Gastrocnemius medialis (tissue), 4 donors: ENCODE results near the gene ENGASE.

ENCODE experiments used
- POLR2A ChIP-seq, 2 donors: fragments of 450-650 bp; IDR thresholded peaks; one replicate each; pipeline ENCODE4 v1.6.1; 2017; ENCODE audit warnings: antibody characterized with exemption in 2 of 2, mild to moderate bottlenecking in 2 of 2, moderate library complexity in 2 of 2
- TF ChIP-seq, protein P1 (sequence below), 5 experiments: fragments of 450-650 bp in 3 of 5; fragments of 200-600 bp in 2 of 5; sonication (generic) in 2 of 5; IDR thresholded peaks in 4 of 5; conservative IDR thresholded peaks in 1 of 5; 1 replicate in 4 of 5; 2 replicates in 1 of 5; pipeline ENCODE4 v1.5.1; 2016 to 2019; ENCODE audit warnings: antibody characterized with exemption in 5 of 5, mild to moderate bottlenecking in 3 of 5, moderate library complexity in 3 of 5

DNA sequence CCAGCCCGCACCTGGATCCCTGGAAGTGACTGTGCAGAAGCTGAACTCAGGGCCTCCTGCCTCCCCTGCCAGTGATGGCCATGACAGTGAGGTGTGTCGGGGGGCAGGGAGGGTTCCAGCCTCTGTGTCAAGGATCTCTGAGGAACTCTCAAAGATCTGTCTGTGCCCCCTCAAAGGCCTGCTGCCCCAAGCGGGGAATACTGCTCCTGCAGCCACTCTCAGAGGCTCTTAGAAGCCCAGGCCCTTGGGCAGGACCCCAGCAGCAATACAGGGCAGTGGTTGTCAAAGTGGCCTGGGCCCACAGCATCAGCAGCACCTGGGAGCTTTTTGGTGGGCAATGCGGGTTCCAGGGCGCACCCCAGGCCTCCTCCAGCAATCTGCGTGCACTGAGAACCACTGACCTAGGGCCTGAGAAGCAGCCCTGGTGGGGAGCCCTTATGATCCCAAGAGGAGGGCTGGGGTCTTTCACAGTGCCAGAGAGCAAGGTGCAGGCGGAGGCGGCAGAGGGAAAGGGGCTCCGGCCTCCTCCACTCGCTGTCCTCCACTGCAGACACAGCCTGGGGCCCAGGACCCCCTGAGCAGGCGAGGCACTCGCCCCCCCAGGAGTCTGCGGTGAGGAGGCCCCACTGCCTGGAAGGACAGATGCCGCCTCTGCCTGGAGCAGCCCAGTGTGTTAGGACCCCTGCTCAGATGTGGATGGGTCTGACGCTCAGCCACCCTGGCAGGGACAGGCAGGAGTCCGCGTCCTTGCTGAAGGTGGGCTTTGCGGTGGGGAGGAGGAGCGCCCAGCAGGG is 42.1 kb downstream of the ENGASE start:
- TF ChIP-seq, protein P1, sequence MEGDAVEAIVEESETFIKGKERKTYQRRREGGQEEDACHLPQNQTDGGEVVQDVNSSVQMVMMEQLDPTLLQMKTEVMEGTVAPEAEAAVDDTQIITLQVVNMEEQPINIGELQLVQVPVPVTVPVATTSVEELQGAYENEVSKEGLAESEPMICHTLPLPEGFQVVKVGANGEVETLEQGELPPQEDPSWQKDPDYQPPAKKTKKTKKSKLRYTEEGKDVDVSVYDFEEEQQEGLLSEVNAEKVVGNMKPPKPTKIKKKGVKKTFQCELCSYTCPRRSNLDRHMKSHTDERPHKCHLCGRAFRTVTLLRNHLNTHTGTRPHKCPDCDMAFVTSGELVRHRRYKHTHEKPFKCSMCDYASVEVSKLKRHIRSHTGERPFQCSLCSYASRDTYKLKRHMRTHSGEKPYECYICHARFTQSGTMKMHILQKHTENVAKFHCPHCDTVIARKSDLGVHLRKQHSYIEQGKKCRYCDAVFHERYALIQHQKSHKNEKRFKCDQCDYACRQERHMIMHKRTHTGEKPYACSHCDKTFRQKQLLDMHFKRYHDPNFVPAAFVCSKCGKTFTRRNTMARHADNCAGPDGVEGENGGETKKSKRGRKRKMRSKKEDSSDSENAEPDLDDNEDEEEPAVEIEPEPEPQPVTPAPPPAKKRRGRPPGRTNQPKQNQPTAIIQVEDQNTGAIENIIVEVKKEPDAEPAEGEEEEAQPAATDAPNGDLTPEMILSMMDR (IDR thresholded peaks at IDR 0.05 in 4 of 5, conservative IDR thresholded peaks at IDR 0.05 in 1 of 5), result no peak
- TF ChIP-seq POLR2A (IDR thresholded peaks at IDR 0.05), result no peak
